HuH-7 (cell line): ENCODE measurements around the gene BCO1.

Source experiments
- DNase-seq: peaks from one replicate; pipeline ENCODE4 v3.0.0; 2011; ENCODE audit warnings: low spot score

The BCO1 gene

GRCh38 chr16:81232740-81233367 is 5.6 kb upstream of the BCO1 start:
- DNase-seq: no peak

GRCh38 chr16:81237282-81237681 is 1.2 kb upstream of the BCO1 start:
- no peak for DNase-seq

- DNase-seq: no peak
Measured at GRCh38 chr16:81237942-81238295, 570 bp upstream of the BCO1 start.

GRCh38 chr16:81239367-81240121 is 1.1 kb downstream of the BCO1 start:
- no peak for DNase-seq

- DNase-seq: no peak
Measured at GRCh38 chr16:81241706-81242105, 3.2 kb downstream of the BCO1 start.

- no peak for DNase-seq
Measured at GRCh38 chr16:81242977-81243618, 4.6 kb downstream of the BCO1 start.

- no peak for DNase-seq
Measured at GRCh38 chr16:81243942-81244341, 5.5 kb downstream of the BCO1 start.

- no peak for DNase-seq
Measured at GRCh38 chr16:81251871-81252270, 13.4 kb downstream of the BCO1 start.

GRCh38 chr16:81253141-81253540 is 14.7 kb downstream of the BCO1 start:
- no peak for DNase-seq

GRCh38 chr16:81254922-81255526 is 16.5 kb downstream of the BCO1 start:
- DNase-seq: no peak

GRCh38 chr16:81259916-81260315 is 21.4 kb downstream of the BCO1 start:
- no peak for DNase-seq

GRCh38 chr16:81261049-81261648 is 22.7 kb downstream of the BCO1 start:
- DNase-seq: peak; percentile 34

GRCh38 chr16:81263470-81264220 is 25.2 kb downstream of the BCO1 start:
- no peak for DNase-seq

- DNase-seq: no peak
Measured at GRCh38 chr16:81264386-81264785, 25.9 kb downstream of the BCO1 start.

- no peak for DNase-seq
Measured at GRCh38 chr16:81265052-81265451, 26.6 kb downstream of the BCO1 start.

- DNase-seq: no peak
Measured at GRCh38 chr16:81265658-81266451, 27.4 kb downstream of the BCO1 start.

- no peak for DNase-seq
Measured at GRCh38 chr16:81266680-81267095, 28.2 kb downstream of the BCO1 start.

GRCh38 chr16:81268509-81268908 is 30.0 kb downstream of the BCO1 start:
- DNase-seq: no peak

GRCh38 chr16:81273223-81273950 is 34.9 kb downstream of the BCO1 start:
- no peak for DNase-seq

- DNase-seq: no peak
Measured at GRCh38 chr16:81275064-81275532, 36.6 kb downstream of the BCO1 start.
